ENCODE results near the gene LY6G6C. TPM values are rescaled to one million over a fixed set of nuclear protein-coding genes. Genes with fewer than 3 reads are reported as not detected.

The LY6G6C gene
- total RNA-seq, 1 donor, result not detected

DNA sequence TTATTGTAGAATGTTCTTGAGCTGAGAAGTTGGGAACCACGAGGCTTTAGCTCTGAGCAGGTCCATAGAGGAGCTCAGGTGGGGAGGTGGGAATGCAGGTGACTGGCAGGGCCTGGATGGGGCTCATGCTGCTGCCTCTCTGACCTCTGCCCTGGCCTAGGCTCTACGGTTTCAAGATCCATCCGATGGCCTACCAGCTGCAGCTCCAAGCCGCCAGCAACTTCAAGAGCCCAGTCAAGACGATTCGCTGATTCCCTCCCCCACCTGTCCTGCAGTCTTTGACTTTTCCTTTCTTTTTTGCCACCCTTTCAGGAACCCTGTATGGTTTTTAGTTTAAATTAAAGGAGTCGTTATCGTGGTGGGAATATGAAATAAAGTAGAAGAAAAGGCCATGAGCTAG, 51.9 kb downstream of the LY6G6C start, which contains the start of gene LY6G5B:
Gene LY6G5B (plus strand): TSS at position 301 of the 400 bp plus-strand sequence. CDS start 975 bp downstream, outside the sequence.
- H3K27me3 ChIP-seq (ENCODE audit: insufficient read depth, low read length), result no peaks in the 10 kb centered on the region
- no peaks in the 10 kb centered on the region for H3K9me3 ChIP-seq (ENCODE audit: low read depth, low read length)
- no peak within 1 kb of the TSS for H3K27ac ChIP-seq (ENCODE audit: low read depth, low read length)
- H2AFZ ChIP-seq (ENCODE audit: low read length), result no peak within 1 kb of the TSS
- H3K4me2 ChIP-seq (ENCODE audit: insufficient read depth, low read length), result no peak within 1 kb of the TSS
- DNase-seq (ENCODE audit: insufficient read length, low spot score, missing footprints), result no peak
- TF ChIP-seq, protein P1, sequence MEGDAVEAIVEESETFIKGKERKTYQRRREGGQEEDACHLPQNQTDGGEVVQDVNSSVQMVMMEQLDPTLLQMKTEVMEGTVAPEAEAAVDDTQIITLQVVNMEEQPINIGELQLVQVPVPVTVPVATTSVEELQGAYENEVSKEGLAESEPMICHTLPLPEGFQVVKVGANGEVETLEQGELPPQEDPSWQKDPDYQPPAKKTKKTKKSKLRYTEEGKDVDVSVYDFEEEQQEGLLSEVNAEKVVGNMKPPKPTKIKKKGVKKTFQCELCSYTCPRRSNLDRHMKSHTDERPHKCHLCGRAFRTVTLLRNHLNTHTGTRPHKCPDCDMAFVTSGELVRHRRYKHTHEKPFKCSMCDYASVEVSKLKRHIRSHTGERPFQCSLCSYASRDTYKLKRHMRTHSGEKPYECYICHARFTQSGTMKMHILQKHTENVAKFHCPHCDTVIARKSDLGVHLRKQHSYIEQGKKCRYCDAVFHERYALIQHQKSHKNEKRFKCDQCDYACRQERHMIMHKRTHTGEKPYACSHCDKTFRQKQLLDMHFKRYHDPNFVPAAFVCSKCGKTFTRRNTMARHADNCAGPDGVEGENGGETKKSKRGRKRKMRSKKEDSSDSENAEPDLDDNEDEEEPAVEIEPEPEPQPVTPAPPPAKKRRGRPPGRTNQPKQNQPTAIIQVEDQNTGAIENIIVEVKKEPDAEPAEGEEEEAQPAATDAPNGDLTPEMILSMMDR (IDR thresholded peaks at IDR 0.05; ENCODE audit: extremely low read depth, low read depth, low read length), result no peak
- peaks cover 8% of the 10 kb centered on the region for H3K4me1 ChIP-seq (ENCODE audit: insufficient read depth, low read length)
- no peak within 1 kb of the TSS for H3K4me3 ChIP-seq (ENCODE audit: insufficient read depth, low read length)
- H3K36me3 ChIP-seq (ENCODE audit: insufficient read depth, low read length), result peaks cover 60% of the 10 kb centered on the region
- H4K20me1 ChIP-seq (ENCODE audit: insufficient read depth, low read length), result peaks cover 11% of the 10 kb centered on the region
- H3K79me2 ChIP-seq (ENCODE audit: insufficient read depth, low read length), result peaks cover 43% of the 10 kb centered on the region

Small RNAs within 50 kb of the gene (small RNA-seq; reads per million reads assigned to genes)
- gene LY6G6D, result not detected
- gene MIR4646, result 0.22 reads per million
- not detected for gene MSH5-SAPCD1
- gene RNU6-850P, result not detected
- gene SAPCD1, result 0.22 reads per million

Other genes starting within 250 kb of the LY6G6C start
- gene MICB, start 223.6 kb downstream of the LY6G6C start, total RNA-seq, result 12.7 and 14.1 TPM in 2 replicates
- not detected in 2 replicates for gene MCCD1, start 192.8 kb downstream of the LY6G6C start, total RNA-seq
- gene DDX39B, start 179.7 kb downstream of the LY6G6C start, total RNA-seq, result 240 and 262 TPM in 2 replicates
- 2.2 and 2.9 TPM in 2 replicates for gene ATP6V1G2, start 175.1 kb downstream of the LY6G6C start, total RNA-seq
- 43.6 and 56.8 TPM in 2 replicates for gene NFKBIL1, start 174.1 kb downstream of the LY6G6C start, total RNA-seq
- gene LTA, start 149.5 kb downstream of the LY6G6C start, total RNA-seq, result not detected in 2 replicates
- not detected in 2 replicates for gene TNF, start 146.2 kb downstream of the LY6G6C start, total RNA-seq
- 0.29 TPM in 1 of 2 replicates, not detected in the other for gene LTB, start 139.3 kb downstream of the LY6G6C start, total RNA-seq
- 0.29 TPM in 1 of 2 replicates, not detected in the other for gene LST1, start 135.5 kb downstream of the LY6G6C start, total RNA-seq
- not detected in 2 replicates for gene NCR3, start 128.7 kb downstream of the LY6G6C start, total RNA-seq
- gene AIF1, start 106.5 kb downstream of the LY6G6C start, total RNA-seq, result 0.36 TPM in 1 of 2 replicates, not detected in the other
- gene PRRC2A, start 101.0 kb downstream of the LY6G6C start, total RNA-seq, result 49.2 and 52.2 TPM in 2 replicates
- 175 and 183 TPM in 2 replicates for gene BAG6, start 69.1 kb downstream of the LY6G6C start, total RNA-seq
- gene APOM, start 65.9 kb downstream of the LY6G6C start, total RNA-seq, result 1.1 and 1.2 TPM in 2 replicates
- gene C6orf47, start 61.0 kb downstream of the LY6G6C start, total RNA-seq, result 21.2 and 21.7 TPM in 2 replicates
- gene GPANK1, start 56.7 kb downstream of the LY6G6C start, total RNA-seq, result 22.1 and 23.9 TPM in 2 replicates
- gene CSNK2B, start 55.7 kb downstream of the LY6G6C start, total RNA-seq, result 124 and 150 TPM in 2 replicates
- 4.1 and 5.4 TPM in 2 replicates for gene LY6G5B, start 51.8 kb downstream of the LY6G6C start, total RNA-seq
- gene LY6G5C, start 40.7 kb downstream of the LY6G6C start, total RNA-seq, result 0.59 and 0.72 TPM in 2 replicates
- gene ABHD16A, start 18.4 kb downstream of the LY6G6C start, total RNA-seq, result 41.0 and 43.4 TPM in 2 replicates
- not detected in 2 replicates for gene LY6G6F, start 14.9 kb downstream of the LY6G6C start, total RNA-seq
- gene LY6G6D, start 6.4 kb downstream of the LY6G6C start, total RNA-seq, result not detected in 2 replicates
- not detected in 2 replicates for gene MPIG6B, start 1.6 kb upstream of the LY6G6C start, total RNA-seq
- gene DDAH2, start 7.6 kb upstream of the LY6G6C start, total RNA-seq, result 96.6 and 97.5 TPM in 2 replicates
- 502 and 581 TPM in 2 replicates for gene CLIC1, start 14.8 kb upstream of the LY6G6C start, total RNA-seq
- gene MSH5, start 18.3 kb upstream of the LY6G6C start, total RNA-seq, result 12.4 and 13.0 TPM in 2 replicates
- 0.59 and 1.4 TPM in 2 replicates for gene SAPCD1, start 40.9 kb upstream of the LY6G6C start, total RNA-seq
- gene VWA7, start 55.6 kb upstream of the LY6G6C start, total RNA-seq, result 0.29 and 0.36 TPM in 2 replicates
- 40.1 and 42.0 TPM in 2 replicates for gene VARS1, start 74.0 kb upstream of the LY6G6C start, total RNA-seq
- gene LSM2, start 85.2 kb upstream of the LY6G6C start, total RNA-seq, result 18.3 and 22.4 TPM in 2 replicates
- gene HSPA1L, start 93.5 kb upstream of the LY6G6C start, total RNA-seq, result 0.29 and 0.72 TPM in 2 replicates
- 33.3 and 36.9 TPM in 2 replicates for gene HSPA1A, start 93.8 kb upstream of the LY6G6C start, total RNA-seq
- gene HSPA1B, start 106.0 kb upstream of the LY6G6C start, total RNA-seq, result 45.7 and 59.7 TPM in 2 replicates
- gene NEU1, start 141.1 kb upstream of the LY6G6C start, total RNA-seq, result 114 and 117 TPM in 2 replicates
- not detected in 2 replicates for gene SLC44A4, start 157.3 kb upstream of the LY6G6C start, total RNA-seq
- 40.1 and 40.9 TPM in 2 replicates for gene EHMT2, start 176.0 kb upstream of the LY6G6C start, total RNA-seq
- gene ZBTB12, start 180.3 kb upstream of the LY6G6C start, total RNA-seq, result 2.1 and 3.6 TPM in 2 replicates
- 12.7 and 18.0 TPM in 2 replicates for gene C2, start 206.0 kb upstream of the LY6G6C start, total RNA-seq
- 16.5 and 26.8 TPM in 2 replicates for gene CFB, start 224.3 kb upstream of the LY6G6C start, total RNA-seq
- 86.5 and 95.8 TPM in 2 replicates for gene NELFE, start 237.2 kb upstream of the LY6G6C start, total RNA-seq
- 42.0 and 46.0 TPM in 2 replicates for gene SKIC2, start 237.4 kb upstream of the LY6G6C start, total RNA-seq

Data from osteoblast (primary cell).